Kidney (tissue), 14 donors: ENCODE results near the gene DOCK10. TPM values are rescaled to one million over a fixed set of nuclear protein-coding genes. Genes with fewer than 3 reads are reported as not detected.

Source experiments
- DNase-seq, 5 donors: peaks; one replicate each; pipeline ENCODE4 v3.0.0-alpha.2; 2013 to 2020
- FAIRE-seq: peaks from 2 replicates; lab custom pipeline; 2012; peaks lifted over from hg19 to GRCh38; lab: Jason Lieb, UNC
- H3K27ac ChIP-seq, 2 donors: one replicate each; pipeline ENCODE4 v1.7.0; 2013; ENCODE audit warnings: low read depth in 2 of 2, low read length in 2 of 2, inconsistent platforms in 1 of 2
- H3K27me3 ChIP-seq: one replicate; pipeline ENCODE4 v1.7.1; 2013; ENCODE audit warnings: low read length, inconsistent platforms; ENCODE audit not compliant: control insufficient read depth, insufficient read depth
- H3K36me3 ChIP-seq, 3 donors: one replicate each; pipeline versions ENCODE4 v1.7.0 to v1.7.1; 2013; ENCODE audit warnings: low read length in 3 of 3, control low read depth in 1 of 3, inconsistent platforms in 1 of 3; ENCODE audit not compliant: insufficient read depth in 3 of 3, control insufficient read depth in 2 of 3
- H3K4me1 ChIP-seq, 3 donors: one replicate each; pipeline versions ENCODE4 v1.7.0 to v1.7.1; 2013; ENCODE audit warnings: low read length in 3 of 3, inconsistent platforms in 1 of 3, low read depth in 1 of 3; ENCODE audit not compliant: control insufficient read depth in 2 of 3, insufficient read depth in 2 of 3
- H3K4me3 ChIP-seq, 3 donors: one replicate each; pipeline versions ENCODE4 v1.7.0 to v1.8.1; 2013; ENCODE audit warnings: low read length in 3 of 3, control low read depth in 1 of 3, inconsistent platforms in 1 of 3
- H3K9ac ChIP-seq, 3 donors: one replicate each; pipeline versions ENCODE4 v1.7.0 to v1.7.1; 2013; ENCODE audit warnings: low read length in 3 of 3, control low read depth in 1 of 3, inconsistent platforms in 1 of 3
- H3K9me3 ChIP-seq, 3 donors: one replicate each; pipeline versions ENCODE4 v1.7.0 to v1.7.1; 2013; ENCODE audit warnings: low read length in 3 of 3, control low read depth in 1 of 3, inconsistent platforms in 1 of 3; ENCODE audit not compliant: control insufficient read depth in 2 of 3, insufficient read depth in 1 of 3
- CTCF ChIP-seq: IDR thresholded peaks from 3 replicates; pipeline ENCODE4 v1.5.1; 2012; ENCODE audit warnings: mild to moderate bottlenecking, moderate library complexity, borderline replicate concordance; ENCODE audit not compliant: insufficient read depth; ENCODE audit errors: extremely low read depth
- intact Hi-C: fragments of 100-400 bp; cut with DNase I; formaldehyde crosslinking; loops from one replicate; pipeline ENCODE4 v1.11.1; 2022
- polyA plus RNA-seq: library from polyadenylated mRNA; stranded (reverse); fragments of 350-450 nt; fragmentation: Illumina TruSeq; extraction: RNeasy Lipid Tissue Mini Kit (QIAGEN cat#74804); gene quantifications from one replicate; pipeline ENCODE4 v1.2.3, GENCODE V29; 2014; ENCODE audit warnings: low read depth, low replicate concordance; ENCODE audit not compliant: insufficient read depth
- total RNA-seq: library from RNA; stranded (reverse); fragmentation: NEBNext Ultra II Directional; extraction: Animal tissue kit (Norgen Biotek cat#: 25700); gene quantifications from one replicate; pipeline ENCODE4 v1.2.1, GENCODE V29; 2021
- donor health status: control.
- donor health status: control.
- donor health status: control.
- donor health status: control.
- donor health status: control.
- donor health status: DM: yes; HTN: yes; CAD: no.
- donor health status: Normal renal cell carcinoma (clear cell type).

The DOCK10 gene
- total and polyA plus RNA-seq, 2 donors from 2014 or later: 2.1 to 33.8 TPM

GRCh38 chr2:225072444-225072843, 30.2 kb upstream of the DOCK10 start:
- no peak overlapping the region for H3K4me3 ChIP-seq
- intact Hi-C loops: no loop called here
- no peaks in the 10 kb centered on the region for H3K9me3 ChIP-seq
- no peak overlapping the region for H3K9ac ChIP-seq
- FAIRE-seq: no peak
- H3K4me1 ChIP-seq: no peaks in the 10 kb centered on the region
- H3K36me3 ChIP-seq: no peaks in the 10 kb centered on the region
- TF ChIP-seq CTCF: no peak
- H3K27ac ChIP-seq: no peak overlapping the region
- no peaks in the 10 kb centered on the region for H3K27me3 ChIP-seq
- DNase-seq: no peak

- Histone ChIP-seq H3K27ac (no peak overlapping the region), H3K27me3 (no peaks in the 10 kb centered on the region), H3K36me3 (no peaks in the 10 kb centered on the region), H3K9ac (no peak overlapping the region), H3K4me3 (no peak overlapping the region), H3K4me1 (no peaks in the 10 kb centered on the region), H3K9me3 (no peaks in the 10 kb centered on the region)
- no peak for FAIRE-seq
- no peak for TF ChIP-seq CTCF
- no peak for DNase-seq
- intact Hi-C loops: no loop called here
Observed at GRCh38 chr2:225070811-225071210, 28.5 kb upstream of the DOCK10 start.

GRCh38 chr2:225069966-225070365, 27.7 kb upstream of the DOCK10 start:
- Histone ChIP-seq H3K27me3 (no peaks in the 10 kb centered on the region), H3K36me3 (no peaks in the 10 kb centered on the region), H3K27ac (no peak overlapping the region), H3K9ac (no peak overlapping the region), H3K9me3 (no peaks in the 10 kb centered on the region), H3K4me3 (no peak overlapping the region), H3K4me1 (no peaks in the 10 kb centered on the region)
- TF ChIP-seq CTCF: no peak
- DNase-seq (no peak), FAIRE-seq (no peak)
- intact Hi-C loops: no loop called here

- intact Hi-C loops: no loop called here
- FAIRE-seq (no peak), DNase-seq (no peak)
- TF ChIP-seq CTCF: no peak
- H3K27me3 ChIP-seq: no peaks in the 10 kb centered on the region
- H3K36me3 ChIP-seq: no peaks in the 10 kb centered on the region
- H3K9me3 ChIP-seq: no peaks in the 10 kb centered on the region
- no peak overlapping the region for H3K27ac ChIP-seq
- H3K9ac ChIP-seq: no peak overlapping the region
- no peak overlapping the region for H3K4me3 ChIP-seq
- no peaks in the 10 kb centered on the region for H3K4me1 ChIP-seq
Observed at GRCh38 chr2:225069477-225069876, 27.2 kb upstream of the DOCK10 start.
